ENCODE measurements around the gene OR8B8. TPM values are rescaled to one million over a fixed set of nuclear protein-coding genes. Genes with fewer than 3 reads are reported as not detected.

OR8B8 gene
- total and polyA plus RNA-seq, 10 of the 15 experiments (the other 5 are each of a cell fraction or from before 2014, with no cell fraction given), result not detected

GRCh38 chr11:124470561-124471227, 25.2 kb upstream of the OR8B8 start:
- H4K20me1 ChIP-seq (ENCODE audit: control insufficient read depth, insufficient read depth), result no peaks in the 10 kb centered on the region
- ChIA-PET CTCF (interaction anchor here (0.8 kb wide), 1 partner anchor 49 kb away, joined by 3 read pairs; no protein-coding TSS in a partner anchor), POLR2A (no interaction called here), SMC1A (ENCODE audit: uncharacterized antibody, unreplicated experiment) (no interaction called here), RAD21 (ENCODE audit: unreplicated experiment) (no interaction called here)
- ATAC-seq, result no peak
- H3K9ac ChIP-seq (ENCODE audit: control insufficient read depth, insufficient read depth, low read length), result no peak overlapping the region
- intact Hi-C loops (cut with micrococcal nuclease; ENCODE audit: unreplicated experiment), result no loop called here
- H3K9me3 ChIP-seq (replicated peaks; ENCODE audit: control insufficient read depth, insufficient read depth, low read length), result no peaks in the 10 kb centered on the region
- H2AFZ ChIP-seq (ENCODE audit: control insufficient read depth, low read depth, low read length), result no peak overlapping the region
- in situ Hi-C loops (cut with MboI), result no loop called here
- H3K36me3 ChIP-seq (ENCODE audit: control insufficient read depth in 2 of 2, insufficient read depth in 2 of 2, low read length in 1 of 2), result no peaks in the 10 kb centered on the region
- no peak for DNase-seq (ENCODE audit: low read depth, low spot score)
- WGBS (ENCODE audit: insufficient coverage, insufficient replicate concordance, low lambda C conversion rate, missing lambda C conversion rate), result 26% methylated on average over 11 of the region's 11 CpGs
- no peak for TF ChIP-seq CHD1 (IDR thresholded peaks at IDR 0.05; ENCODE audit: low read depth, low read length)
- no peak for TF ChIP-seq POLR2AphosphoS5 (IDR thresholded peaks at IDR 0.05; ENCODE audit: low read length)
- TF ChIP-seq ATF3 (IDR thresholded peaks at IDR 0.05; ENCODE audit: borderline replicate concordance, extremely low read depth, low read depth, low read length), result no peak
- TF ChIP-seq EP300 (IDR thresholded peaks at IDR 0.05; ENCODE audit: borderline replicate concordance in 1 of 2, control insufficient read depth in 1 of 2, low read depth in 2 of 2, low read length in 2 of 2), result no peak
- TF ChIP-seq, protein P1, sequence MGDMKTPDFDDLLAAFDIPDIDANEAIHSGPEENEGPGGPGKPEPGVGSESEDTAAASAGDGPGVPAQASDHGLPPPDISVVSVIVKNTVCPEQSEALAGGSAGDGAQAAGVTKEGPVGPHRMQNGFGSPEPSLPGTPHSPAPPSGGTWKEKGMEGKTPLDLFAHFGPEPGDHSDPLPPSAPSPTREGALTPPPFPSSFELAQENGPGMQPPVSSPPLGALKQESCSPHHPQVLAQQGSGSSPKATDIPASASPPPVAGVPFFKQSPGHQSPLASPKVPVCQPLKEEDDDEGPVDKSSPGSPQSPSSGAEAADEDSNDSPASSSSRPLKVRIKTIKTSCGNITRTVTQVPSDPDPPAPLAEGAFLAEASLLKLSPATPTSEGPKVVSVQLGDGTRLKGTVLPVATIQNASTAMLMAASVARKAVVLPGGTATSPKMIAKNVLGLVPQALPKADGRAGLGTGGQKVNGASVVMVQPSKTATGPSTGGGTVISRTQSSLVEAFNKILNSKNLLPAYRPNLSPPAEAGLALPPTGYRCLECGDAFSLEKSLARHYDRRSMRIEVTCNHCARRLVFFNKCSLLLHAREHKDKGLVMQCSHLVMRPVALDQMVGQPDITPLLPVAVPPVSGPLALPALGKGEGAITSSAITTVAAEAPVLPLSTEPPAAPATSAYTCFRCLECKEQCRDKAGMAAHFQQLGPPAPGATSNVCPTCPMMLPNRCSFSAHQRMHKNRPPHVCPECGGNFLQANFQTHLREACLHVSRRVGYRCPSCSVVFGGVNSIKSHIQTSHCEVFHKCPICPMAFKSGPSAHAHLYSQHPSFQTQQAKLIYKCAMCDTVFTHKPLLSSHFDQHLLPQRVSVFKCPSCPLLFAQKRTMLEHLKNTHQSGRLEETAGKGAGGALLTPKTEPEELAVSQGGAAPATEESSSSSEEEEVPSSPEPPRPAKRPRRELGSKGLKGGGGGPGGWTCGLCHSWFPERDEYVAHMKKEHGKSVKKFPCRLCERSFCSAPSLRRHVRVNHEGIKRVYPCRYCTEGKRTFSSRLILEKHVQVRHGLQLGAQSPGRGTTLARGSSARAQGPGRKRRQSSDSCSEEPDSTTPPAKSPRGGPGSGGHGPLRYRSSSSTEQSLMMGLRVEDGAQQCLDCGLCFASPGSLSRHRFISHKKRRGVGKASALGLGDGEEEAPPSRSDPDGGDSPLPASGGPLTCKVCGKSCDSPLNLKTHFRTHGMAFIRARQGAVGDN (IDR thresholded peaks at IDR 0.05), result no peak
- TF ChIP-seq KDM1A (IDR thresholded peaks at IDR 0.05; ENCODE audit: borderline replicate concordance), result no peak
- TF ChIP-seq, protein P2, sequence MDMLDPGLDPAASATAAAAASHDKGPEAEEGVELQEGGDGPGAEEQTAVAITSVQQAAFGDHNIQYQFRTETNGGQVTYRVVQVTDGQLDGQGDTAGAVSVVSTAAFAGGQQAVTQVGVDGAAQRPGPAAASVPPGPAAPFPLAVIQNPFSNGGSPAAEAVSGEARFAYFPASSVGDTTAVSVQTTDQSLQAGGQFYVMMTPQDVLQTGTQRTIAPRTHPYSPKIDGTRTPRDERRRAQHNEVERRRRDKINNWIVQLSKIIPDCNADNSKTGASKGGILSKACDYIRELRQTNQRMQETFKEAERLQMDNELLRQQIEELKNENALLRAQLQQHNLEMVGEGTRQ (IDR thresholded peaks at IDR 0.05; ENCODE audit: borderline replicate concordance, low read depth, low read length), result no peak
- no peak for TF ChIP-seq ZNF384 (IDR thresholded peaks at IDR 0.05; ENCODE audit: borderline replicate concordance, low read depth, low read length)
- no peak overlapping the region for H3K27ac ChIP-seq (ENCODE audit: control insufficient read depth, insufficient read depth)
- H3K4me3 ChIP-seq, result no peak overlapping the region
- FAIRE-seq, result no peak
- H3K27me3 ChIP-seq (replicated peaks in 1 of 2; ENCODE audit: control insufficient read depth in 2 of 2, insufficient read depth in 2 of 2, low read length in 1 of 2), result no peaks in the 10 kb centered on the region; a peak in 1 of 4 replicates
- H3K79me2 ChIP-seq (ENCODE audit: control insufficient read depth, insufficient read depth, low read length), result no peaks in the 10 kb centered on the region
- BruUV-seq (replicated peaks), result no TSS peak
- no peak overlapping the region for H3K4me2 ChIP-seq (ENCODE audit: control insufficient read depth, insufficient read depth)
- no peaks in the 10 kb centered on the region for H3K4me1 ChIP-seq (ENCODE audit: control insufficient read depth, insufficient read depth, low read length)
